A172 (cell line): ENCODE results near the gene PCA3. TPM values are rescaled to one million over a fixed set of nuclear protein-coding genes. Genes with fewer than 3 reads are reported as not detected.
A peak's percentile ranks its signal among the peaks of the same experiment; 100 is the strongest.

Experiments used
- DNase-seq: peaks from one replicate; pipeline ENCODE4 v3.0.0-alpha.2; 2015; ENCODE audit warnings: low spot score
- total RNA-seq: library from RNA; depleted of rRNA; stranded (reverse); fragments of >200 nt; shearing (Covaris generic); gene quantifications from 2 replicates; pipeline ENCODE4 v1.2.3, GENCODE V29; 2014; rRNA removed

PCA3 gene
- total RNA-seq, 1 experiment from 2014 or later, result not detected

- no peak for DNase-seq
Measured at GRCh38 chr9:76827296-76828080, 63.2 kb downstream of the PCA3 start.

- no peak for DNase-seq
Measured at GRCh38 chr9:76828447-76828846, 64.2 kb downstream of the PCA3 start.

GRCh38 chr9:76835571-76836283, 71.5 kb downstream of the PCA3 start:
- DNase-seq, result peak; percentile 62

Other genes with a start within 250 kb of the PCA3 start
- gene PRUNE2, start 141.7 kb downstream of the PCA3 start, total RNA-seq, result 3.6 and 9.3 TPM in 2 replicates